Neural cell (in vitro differentiated cells): ENCODE results near the gene MT1M. TPM values are rescaled to one million over a fixed set of nuclear protein-coding genes. Genes with fewer than 3 reads are reported as not detected.

Source experiments
- H2AFZ ChIP-seq: fragments of 200-600, 300-800 bp; sonication (generic), shearing (Covaris generic); 2 replicates; pipeline ENCODE4 v1.6.0; 2014; ENCODE audit warnings: low read depth, mild to moderate bottlenecking, antibody characterized with exemption, low read length, moderate library complexity
- H3F3A ChIP-seq: fragments of 200-600 bp; shearing (Covaris generic); 2 replicates; pipeline ENCODE4 v1.6.1; 2016; ENCODE audit warnings: mild to moderate bottlenecking, moderate library complexity, mixed read lengths, antibody characterized with exemption, low read length; ENCODE audit not compliant: insufficient read depth, poor library complexity, severe bottlenecking
- H3K27ac ChIP-seq: fragments of 200-600, 300-800 bp; sonication (generic), shearing (Covaris generic); 2 replicates; pipeline ENCODE4 v1.5.1; 2014; ENCODE audit warnings: mild to moderate bottlenecking, low read length, moderate library complexity
- H3K27me3 ChIP-seq: fragments of 300-800, 200-600 bp; sonication (generic), shearing (Covaris generic); 2 replicates; pipeline ENCODE4 v1.6.0; 2014; ENCODE audit warnings: mild to moderate bottlenecking, low read depth, low read length, moderate library complexity; ENCODE audit not compliant: insufficient read depth
- H3K36me3 ChIP-seq: fragments of 300-800, 200-600 bp; sonication (generic), shearing (Covaris generic); 2 replicates; pipeline ENCODE4 v1.5.1; 2014; ENCODE audit warnings: mild to moderate bottlenecking, antibody characterized with exemption, low read length, moderate library complexity; ENCODE audit not compliant: insufficient read depth
- H3K4me2 ChIP-seq: fragments of 300-800, 200-600 bp; sonication (generic), shearing (Covaris generic); 2 replicates; pipeline ENCODE4 v1.6.0; 2014; ENCODE audit warnings: mild to moderate bottlenecking, low read length
- H3K4me3 ChIP-seq: fragments of 300-800, 200-600 bp; sonication (generic), shearing (Covaris generic); 2 replicates; pipeline ENCODE4 v1.5.1; 2014; ENCODE audit warnings: mild to moderate bottlenecking, low read length, moderate library complexity
- H3K79me2 ChIP-seq: fragments of 200-600 bp; shearing (Covaris generic); replicated peaks from 2 replicates; pipeline ENCODE4 v1.6.0; 2014; ENCODE audit warnings: mild to moderate bottlenecking, low read length, moderate library complexity; ENCODE audit not compliant: insufficient read depth
- H3K9ac ChIP-seq: fragments of 300-800, 200-600 bp; sonication (generic), shearing (Covaris generic); 2 replicates; pipeline ENCODE4 v1.6.1; 2016; ENCODE audit warnings: mild to moderate bottlenecking, low read length, mixed read lengths
- H3K9me2 ChIP-seq: fragments of 200-600 bp; shearing (Covaris generic); 2 replicates; pipeline ENCODE4 v1.6.1; 2016; ENCODE audit warnings: mild to moderate bottlenecking, low read length, mixed read lengths; ENCODE audit not compliant: insufficient read depth
- H3K9me3 ChIP-seq: fragments of 200-600, 300-800 bp; sonication (generic), shearing (Covaris generic); 2 replicates; pipeline ENCODE4 v1.6.1; 2016; ENCODE audit warnings: mild to moderate bottlenecking, mixed run types, low read length, moderate library complexity, mixed read lengths
- H4K20me1 ChIP-seq: fragments of 200-600 bp; shearing (Covaris generic); 2 replicates; pipeline ENCODE4 v1.6.1; 2016; ENCODE audit warnings: mild to moderate bottlenecking, mixed run types; ENCODE audit not compliant: insufficient read depth
- EP300 ChIP-seq: fragments of 450-650 bp; conservative IDR thresholded peaks from 2 replicates; pipeline ENCODE4 v1.6.1; 2014; ENCODE audit warnings: antibody characterized with exemption, mild to moderate bottlenecking, moderate library complexity; ENCODE audit not compliant: poor library complexity, severe bottlenecking
- EZH2 ChIP-seq: fragments of 200-600, 300-800 bp; shearing (Covaris generic), sonication (generic); IDR thresholded peaks from 2 replicates; pipeline ENCODE4 v1.6.1; 2014; ENCODE audit warnings: antibody characterized with exemption, low read length, borderline replicate concordance, mild to moderate bottlenecking; ENCODE audit not compliant: insufficient read depth, poor library complexity, severe bottlenecking
- MXI1 ChIP-seq: fragments of 450-650 bp; conservative IDR thresholded peaks from 2 replicates; pipeline ENCODE4 v1.6.1; 2014; ENCODE audit warnings: antibody characterized with exemption, mild to moderate bottlenecking; ENCODE audit not compliant: poor library complexity, severe bottlenecking
- POLR2AphosphoS5 ChIP-seq: IDR thresholded peaks from 2 replicates; pipeline ENCODE4 v1.6.1; 2012
- SMC3 ChIP-seq: fragments of 450-650 bp; conservative IDR thresholded peaks from 2 replicates; pipeline ENCODE4 v1.6.1; 2014; ENCODE audit warnings: antibody characterized with exemption, mild to moderate bottlenecking, moderate library complexity; ENCODE audit not compliant: poor library complexity
- polyA plus RNA-seq: library from polyadenylated mRNA; depleted of rRNA; stranded (reverse); fragments of >200 nt; gene quantifications from 2 replicates; pipeline ENCODE4 v1.2.3, GENCODE V29; 2014
- TF ChIP-seq, protein P1 (sequence below): IDR thresholded peaks from 2 replicates; pipeline ENCODE4 v1.6.1; 2012; ENCODE audit warnings: borderline replicate concordance

Gene MT1M
- polyA plus RNA-seq, 1 donor from 2014 or later, result not detected

- TF ChIP-seq POLR2AphosphoS5 (no peak), EZH2 (no peak)
Measured at GRCh38 chr16:56607109-56607618, 25.3 kb upstream of the MT1M start (continued).

DNA sequence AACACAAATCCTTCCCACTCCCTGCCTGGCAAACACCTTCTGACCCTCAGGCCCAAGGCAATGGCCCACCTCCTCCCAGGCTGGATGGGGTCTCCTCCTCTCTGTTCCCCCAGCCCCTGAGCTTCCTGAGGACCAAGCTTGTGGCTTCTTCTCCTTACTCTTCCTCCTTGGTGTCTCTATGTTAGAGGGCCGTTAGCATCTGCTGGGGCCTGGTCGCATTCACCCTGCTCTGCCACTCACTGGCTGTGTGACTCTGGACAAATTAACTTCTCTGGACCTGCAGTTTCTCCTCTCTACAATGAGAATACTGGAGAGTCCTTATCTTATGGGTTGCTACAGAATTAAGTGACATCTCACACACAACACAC lies 24.8 kb upstream of the MT1M start:
- Histone ChIP-seq H3F3A (no peaks in the 10 kb centered on the region), H3K4me2 (no peak overlapping the region), H2AFZ (no peak overlapping the region), H3K27ac (no peak overlapping the region), H4K20me1 (no peaks in the 10 kb centered on the region), H3K9me2 (no peaks in the 10 kb centered on the region), H3K79me2 (no peaks in the 10 kb centered on the region), H3K4me3 (peak overlapping the region; percentile 62), H3K9ac (no peak overlapping the region), H3K27me3 (peaks cover 52% of the 10 kb centered on the region), H3K36me3 (no peaks in the 10 kb centered on the region), H3K9me3 (no peaks in the 10 kb centered on the region)
- TF ChIP-seq POLR2AphosphoS5, result no peak
- TF ChIP-seq, protein P1, sequence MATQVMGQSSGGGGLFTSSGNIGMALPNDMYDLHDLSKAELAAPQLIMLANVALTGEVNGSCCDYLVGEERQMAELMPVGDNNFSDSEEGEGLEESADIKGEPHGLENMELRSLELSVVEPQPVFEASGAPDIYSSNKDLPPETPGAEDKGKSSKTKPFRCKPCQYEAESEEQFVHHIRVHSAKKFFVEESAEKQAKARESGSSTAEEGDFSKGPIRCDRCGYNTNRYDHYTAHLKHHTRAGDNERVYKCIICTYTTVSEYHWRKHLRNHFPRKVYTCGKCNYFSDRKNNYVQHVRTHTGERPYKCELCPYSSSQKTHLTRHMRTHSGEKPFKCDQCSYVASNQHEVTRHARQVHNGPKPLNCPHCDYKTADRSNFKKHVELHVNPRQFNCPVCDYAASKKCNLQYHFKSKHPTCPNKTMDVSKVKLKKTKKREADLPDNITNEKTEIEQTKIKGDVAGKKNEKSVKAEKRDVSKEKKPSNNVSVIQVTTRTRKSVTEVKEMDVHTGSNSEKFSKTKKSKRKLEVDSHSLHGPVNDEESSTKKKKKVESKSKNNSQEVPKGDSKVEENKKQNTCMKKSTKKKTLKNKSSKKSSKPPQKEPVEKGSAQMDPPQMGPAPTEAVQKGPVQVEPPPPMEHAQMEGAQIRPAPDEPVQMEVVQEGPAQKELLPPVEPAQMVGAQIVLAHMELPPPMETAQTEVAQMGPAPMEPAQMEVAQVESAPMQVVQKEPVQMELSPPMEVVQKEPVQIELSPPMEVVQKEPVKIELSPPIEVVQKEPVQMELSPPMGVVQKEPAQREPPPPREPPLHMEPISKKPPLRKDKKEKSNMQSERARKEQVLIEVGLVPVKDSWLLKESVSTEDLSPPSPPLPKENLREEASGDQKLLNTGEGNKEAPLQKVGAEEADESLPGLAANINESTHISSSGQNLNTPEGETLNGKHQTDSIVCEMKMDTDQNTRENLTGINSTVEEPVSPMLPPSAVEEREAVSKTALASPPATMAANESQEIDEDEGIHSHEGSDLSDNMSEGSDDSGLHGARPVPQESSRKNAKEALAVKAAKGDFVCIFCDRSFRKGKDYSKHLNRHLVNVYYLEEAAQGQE, result no peak

- no peaks in the 10 kb centered on the region for H3K79me2 ChIP-seq
- no peaks in the 10 kb centered on the region for H3K9me2 ChIP-seq
- H3K4me2 ChIP-seq, result peak within 1 kb of the TSS; percentile 30
- H3K36me3 ChIP-seq, result no peaks in the 10 kb centered on the region
- H3K27me3 ChIP-seq, result peaks cover 52% of the 10 kb centered on the region
- H3K9ac ChIP-seq, result no peak within 1 kb of the TSS
- H3K4me3 ChIP-seq, result peak within 1 kb of the TSS; percentile 62
- no peaks in the 10 kb centered on the region for H4K20me1 ChIP-seq
- no peak within 1 kb of the TSS for H2AFZ ChIP-seq
- H3F3A ChIP-seq, result no peaks in the 10 kb centered on the region
- TF ChIP-seq EP300 (no peak), SMC3 (no peak), MXI1 (no peak)
- TF ChIP-seq, protein P1, result peak; percentile 32
- no peak within 1 kb of the TSS for H3K27ac ChIP-seq
- H3K9me3 ChIP-seq, result no peaks in the 10 kb centered on the region
Measured at GRCh38 chr16:56608043-56608875, 24.2 kb upstream of the MT1M start, which contains the start of gene MT2A. Gene MT2A, plus strand, starts transcription at chr16:56608584. Its CDS starts 72 bp downstream, at chr16:56608656.
